K562 (cell line): Measurements from ENCODE around the gene CPLX3. TPM values are rescaled to one million over a fixed set of nuclear protein-coding genes. Genes with fewer than 3 reads are reported as not detected.

Source experiments
- ATF2 ChIP-seq: sonication (generic); formaldehyde crosslinking; IDR thresholded peaks from 2 replicates; pipeline ENCODE4 v1.8.1; 2022; ENCODE audit warnings: missing genetic modification reagents
- BMI1 ChIP-seq: fragments of 150-350 bp; IDR thresholded peaks from 2 replicates; pipeline ENCODE4 v1.6.1; 2014; ENCODE audit warnings: low read length
- DDX20 ChIP-seq: fragments of 450-650 bp; IDR thresholded peaks from 2 replicates; pipeline ENCODE4 v1.6.1; 2016; ENCODE audit warnings: missing genetic modification characterization, low read depth, mild to moderate bottlenecking, missing compliant biosample characterization, moderate library complexity
- E2F6 ChIP-seq, 2 experiments: IDR thresholded peaks; 2 replicates each; pipeline ENCODE4 v1.6.1; 2011; ENCODE audit warnings: borderline replicate concordance in 1 of 2, control low read depth in 1 of 2, low read depth in 1 of 2, low read length in 1 of 2, mild to moderate bottlenecking in 1 of 2, mixed read lengths in 1 of 2, moderate library complexity in 1 of 2; ENCODE audit not compliant: insufficient read depth in 1 of 2, insufficient read length in 1 of 2, poor library complexity in 1 of 2, severe bottlenecking in 1 of 2; ENCODE audit errors: extremely low read depth in 1 of 2
- ETS2 ChIP-seq: IDR thresholded peaks from 2 replicates; pipeline ENCODE4 v1.6.1; 2016; ENCODE audit warnings: borderline replicate concordance, missing genetic modification characterization, mild to moderate bottlenecking, moderate library complexity, missing compliant biosample characterization; ENCODE audit not compliant: poor library complexity, severe bottlenecking
- HMG20B ChIP-seq: fragments of 250-450 bp; sonication (Bioruptor Pico); IDR thresholded peaks from 2 replicates; pipeline ENCODE4 v1.5.0; 2021; ENCODE audit warnings: mild to moderate bottlenecking
- MEIS2 ChIP-seq: fragments of 450-650 bp; IDR thresholded peaks from 2 replicates; pipeline ENCODE4 v1.6.1; 2014; ENCODE audit warnings: mild to moderate bottlenecking; ENCODE audit not compliant: partially characterized antibody
- NONO ChIP-seq, 2 experiments: fragments of 200-400 bp in 1 of 2; fragments of 450-650 bp in 1 of 2; formaldehyde crosslinking in 1 of 2; IDR thresholded peaks; 2 replicates each; pipeline ENCODE4 v1.6.1; 2017; ENCODE audit warnings: low read depth in 2 of 2, mild to moderate bottlenecking in 2 of 2, moderate library complexity in 2 of 2, low read length in 1 of 2
- PHF21A ChIP-seq: fragments of 450-650 bp; IDR thresholded peaks from 2 replicates; pipeline ENCODE4 v1.6.1; 2017; ENCODE audit warnings: low read depth, borderline replicate concordance
- PHTF2 ChIP-seq: fragments of 250-450 bp; sonication (Bioruptor Pico); IDR thresholded peaks from 2 replicates; pipeline ENCODE4 v1.5.0; 2021; ENCODE audit warnings: mild to moderate bottlenecking
- RCOR1 ChIP-seq, 2 experiments: IDR thresholded peaks; 2 replicates each; pipeline ENCODE4 v1.6.1; 2012; ENCODE audit warnings: low read depth in 2 of 2, low read length in 2 of 2, borderline replicate concordance in 1 of 2, improper control_type of control experiment in 1 of 2
- SAFB ChIP-seq: fragments of 200-400 bp; formaldehyde crosslinking; IDR thresholded peaks from 2 replicates; pipeline ENCODE4 v1.6.1; 2017; ENCODE audit warnings: low read depth, low read length, borderline replicate concordance
- SMARCA4 ChIP-seq: fragments of 450-650 bp; IDR thresholded peaks from 2 replicates; pipeline ENCODE4 v1.6.1; 2016
- TAL1 ChIP-seq: fragments of 450-650 bp; IDR thresholded peaks from 2 replicates; pipeline ENCODE4 v1.6.1; 2016; ENCODE audit warnings: mild to moderate bottlenecking
- TARDBP ChIP-seq: fragments of 450-650 bp; IDR thresholded peaks from 2 replicates; pipeline ENCODE4 v1.6.1; 2016
- TCF3 ChIP-seq: sonication (generic); formaldehyde crosslinking; IDR thresholded peaks from 2 replicates; pipeline ENCODE4 v1.4.0; 2020; ENCODE audit warnings: mild to moderate bottlenecking, missing genetic modification reagents
- THRAP3 ChIP-seq: fragments of 450-650 bp; IDR thresholded peaks from 2 replicates; pipeline ENCODE4 v1.6.1; 2016; ENCODE audit warnings: mild to moderate bottlenecking, inconsistent platforms, borderline replicate concordance
- ZBTB2 ChIP-seq: fragments of 450-650 bp; IDR thresholded peaks from 2 replicates; pipeline ENCODE4 v1.6.1; 2016; ENCODE audit warnings: antibody characterized with exemption
- ZNF324 ChIP-seq: fragments of 250-450 bp; sonication (Bioruptor Pico); IDR thresholded peaks from 2 replicates; pipeline ENCODE4 v1.4.0; 2020; ENCODE audit warnings: mild to moderate bottlenecking
- polyA plus RNA-seq, 8 experiments: library from polyadenylated mRNA; depleted of rRNA in 4 of 8; stranded (reverse) in 5 of 8; unstranded in 3 of 8; fragments of >200 nt; fragmentation: Nextera tagmentation in 2 of 8; fragmentation: Illumina TruSeq in 1 of 8; extraction: Ambion mirVana in 2 of 8; extraction: Trizol in 1 of 8; gene quantifications; 2 replicates each; pipeline versions ENCODE4 v1.2.1 to v1.2.3, GENCODE V29; 2011 to 2014; ENCODE audit warnings: inconsistent platforms in 1 of 8, missing spikeins in 1 of 8
- total RNA-seq, 7 experiments: library from RNA; depleted of rRNA in 6 of 7; stranded (reverse); fragments of >200 nt in 6 of 7; fragmentation: Illumina TruSeq in 2 of 7; extraction: Trizol in 2 of 7; gene quantifications; 2 replicates each; pipeline versions ENCODE4 v1.2.1 to v1.2.3, GENCODE V29; 2011 to 2021; ENCODE audit warnings: low replicate concordance in 1 of 7
- TF ChIP-seq, protein P1 (sequence below): fragments of 250-450 bp; sonication (Bioruptor Pico); IDR thresholded peaks from 2 replicates; pipeline ENCODE4 v1.5.0; 2022; ENCODE audit warnings: mild to moderate bottlenecking
- TF ChIP-seq, protein P2 (sequence below): IDR thresholded peaks from 2 replicates; pipeline ENCODE4 v1.6.1; 2016; ENCODE audit warnings: missing genetic modification characterization, missing compliant biosample characterization

CPLX3 gene
- total and polyA plus RNA-seq, 9 of the 15 experiments (the other 6 are each of a cell fraction or from before 2014, with no cell fraction given), result not detected

GRCh38 chr15:74873036-74873755, 46.8 kb downstream of the CPLX3 start, which contains the start of gene SCAMP2 (continued):
- TF ChIP-seq E2F6 (IDR thresholded peaks at IDR 0.05; ENCODE audit: borderline replicate concordance in 1 of 2, extremely low read depth in 1 of 2, insufficient read depth in 1 of 2, insufficient read length in 1 of 2, low read depth in 1 of 2, low read length in 1 of 2, poor library complexity in 1 of 2, severe bottlenecking in 1 of 2) (peak; percentile 30 to 41), HMG20B (CRISPR knock-in tag) (no peak), RCOR1 (IDR thresholded peaks at IDR 0.05; ENCODE audit: borderline replicate concordance in 1 of 2, low read depth in 2 of 2, low read length in 2 of 2) (peak in 1 of 2 experiments; percentile 18; a peak in 1 of 4 replicates), PHF21A (no peak), TAL1 (no peak), SMARCA4 (no peak), TCF3 (no peak), THRAP3 (no peak), MEIS2 (no peak), DDX20 (tag) (no peak), ZNF324 (no peak), PHTF2 (CRISPR knock-in tag) (no peak), SAFB (no peak), TARDBP (no peak), ETS2 (tag) (no peak), BMI1 (no peak), ZBTB2 (no peak), ATF2 (CRISPR knock-in tag) (no peak), NONO (IDR thresholded peaks at IDR 0.05; ENCODE audit: low read depth in 2 of 2, low read length in 1 of 2) (no peak)
- TF ChIP-seq, protein P1, sequence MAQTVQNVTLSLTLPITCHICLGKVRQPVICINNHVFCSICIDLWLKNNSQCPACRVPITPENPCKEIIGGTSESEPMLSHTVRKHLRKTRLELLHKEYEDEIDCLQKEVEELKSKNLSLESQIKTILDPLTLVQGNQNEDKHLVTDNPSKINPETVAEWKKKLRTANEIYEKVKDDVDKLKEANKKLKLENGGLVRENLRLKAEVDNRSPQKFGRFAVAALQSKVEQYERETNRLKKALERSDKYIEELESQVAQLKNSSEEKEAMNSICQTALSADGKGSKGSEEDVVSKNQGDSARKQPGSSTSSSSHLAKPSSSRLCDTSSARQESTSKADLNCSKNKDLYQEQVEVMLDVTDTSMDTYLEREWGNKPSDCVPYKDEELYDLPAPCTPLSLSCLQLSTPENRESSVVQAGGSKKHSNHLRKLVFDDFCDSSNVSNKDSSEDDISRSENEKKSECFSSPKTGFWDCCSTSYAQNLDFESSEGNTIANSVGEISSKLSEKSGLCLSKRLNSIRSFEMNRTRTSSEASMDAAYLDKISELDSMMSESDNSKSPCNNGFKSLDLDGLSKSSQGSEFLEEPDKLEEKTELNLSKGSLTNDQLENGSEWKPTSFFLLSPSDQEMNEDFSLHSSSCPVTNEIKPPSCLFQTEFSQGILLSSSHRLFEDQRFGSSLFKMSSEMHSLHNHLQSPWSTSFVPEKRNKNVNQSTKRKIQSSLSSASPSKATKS (CRISPR knock-in tag), result no peak
- TF ChIP-seq, protein P2, sequence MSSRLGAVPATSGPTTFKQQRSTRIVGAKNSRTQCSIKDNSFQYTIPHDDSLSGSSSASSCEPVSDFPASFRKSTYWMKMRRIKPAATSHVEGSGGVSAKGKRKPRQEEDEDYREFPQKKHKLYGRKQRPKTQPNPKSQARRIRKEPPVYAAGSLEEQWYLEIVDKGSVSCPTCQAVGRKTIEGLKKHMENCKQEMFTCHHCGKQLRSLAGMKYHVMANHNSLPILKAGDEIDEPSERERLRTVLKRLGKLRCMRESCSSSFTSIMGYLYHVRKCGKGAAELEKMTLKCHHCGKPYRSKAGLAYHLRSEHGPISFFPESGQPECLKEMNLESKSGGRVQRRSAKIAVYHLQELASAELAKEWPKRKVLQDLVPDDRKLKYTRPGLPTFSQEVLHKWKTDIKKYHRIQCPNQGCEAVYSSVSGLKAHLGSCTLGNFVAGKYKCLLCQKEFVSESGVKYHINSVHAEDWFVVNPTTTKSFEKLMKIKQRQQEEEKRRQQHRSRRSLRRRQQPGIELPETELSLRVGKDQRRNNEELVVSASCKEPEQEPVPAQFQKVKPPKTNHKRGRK (tag), result no peak
